Right ventricle myocardium inferior (tissue), 1 donor: ENCODE results near the gene RAD21L1. TPM values are rescaled to one million over a fixed set of nuclear protein-coding genes. Genes with fewer than 3 reads are reported as not detected.

Experiments
- ATAC-seq: fragments of 200-7000 bp; cut with Tn5 transposase; one replicate; pipeline ENCODE4 v1.9.1; 2020; ENCODE audit warnings: mild to moderate bottlenecking, moderate library complexity
- DNase-seq: peaks from one replicate; pipeline ENCODE4 v3.0.0; 2021; ENCODE audit errors: missing footprints
- intact Hi-C: fragments of 100-400 bp; cut with DNase I; formaldehyde crosslinking; loops from one replicate; pipeline ENCODE4 v1.11.0; 2022
- long read RNA-seq: library from polyadenylated mRNA; unstranded; transcript quantifications from one replicate; pipeline ENCODE4 v2.0.0, GENCODE V29; 2021
- total RNA-seq: library from RNA; stranded (reverse); fragmentation: NEBNext Ultra II Directional; extraction: Animal tissue kit (Norgen Biotek cat#: 25700); gene quantifications from one replicate; pipeline ENCODE4 v1.2.1, GENCODE V29; 2021
- donor health status: DM: no; HTN: yes; CAD: no; lungs with severe emphysema.

RAD21L1 gene
- not detected for total RNA-seq
- long read RNA-seq, result 0 reads

- ATAC-seq, result peak; percentile 93
- DNase-seq, result peak; percentile 85
- intact Hi-C loops, result no loop called here
Measured at GRCh38 chr20:1225783-1226654, at the start of gene RAD21L1. TSS of gene RAD21L1 (plus strand) at chr20:1226044. CDS start at chr20:1228454, 2,410 bp downstream.

GRCh38 chr20:1177680-1178079, 48.2 kb upstream of the RAD21L1 start:
- DNase-seq (no peak), ATAC-seq (no peak)
- intact Hi-C loops, result no loop called here

GRCh38 chr20:1178103-1178502, 47.7 kb upstream of the RAD21L1 start:
- DNase-seq, result no peak
- ATAC-seq, result no peak
- intact Hi-C loops, result no loop called here

- ATAC-seq, result no peak
- no peak for DNase-seq
- intact Hi-C loops, result no loop called here
Measured at GRCh38 chr20:1178623-1179022, 47.2 kb upstream of the RAD21L1 start.

GRCh38 chr20:1180949-1181348, 44.9 kb upstream of the RAD21L1 start:
- no peak for DNase-seq
- ATAC-seq, result no peak
- intact Hi-C loops, result no loop called here

GRCh38 chr20:1182106-1182505, 43.7 kb upstream of the RAD21L1 start:
- intact Hi-C loops, result no loop called here
- ATAC-seq (no peak), DNase-seq (no peak)

GRCh38 chr20:1183153-1183552, 42.7 kb upstream of the RAD21L1 start:
- no peak for DNase-seq
- intact Hi-C loops, result no loop called here
- ATAC-seq, result no peak

- no peak for DNase-seq
- ATAC-seq, result no peak
- intact Hi-C loops, result no loop called here
Measured at GRCh38 chr20:1184260-1184637, 41.6 kb upstream of the RAD21L1 start.

GRCh38 chr20:1184638-1185315, 41.1 kb upstream of the RAD21L1 start, which contains the start of gene TMEM74B:
TSS of gene TMEM74B (minus strand) at chr20:1184981. CDS start at chr20:1183801, 1,180 bp downstream.
- ATAC-seq (no peak), DNase-seq (no peak)
- intact Hi-C loops, result no loop called here

GRCh38 chr20:1185316-1185741, 40.5 kb upstream of the RAD21L1 start:
- DNase-seq, result no peak
- peak; percentile 21 for ATAC-seq
- intact Hi-C loops, result no loop called here

- intact Hi-C loops, result no loop called here
- ATAC-seq (no peak), DNase-seq (no peak)
Measured at GRCh38 chr20:1185790-1186334, 40.0 kb upstream of the RAD21L1 start.

GRCh38 chr20:1186367-1186991, 39.4 kb upstream of the RAD21L1 start:
- intact Hi-C loops, result no loop called here
- no peak for DNase-seq
- no peak for ATAC-seq

- DNase-seq (no peak), ATAC-seq (no peak)
- intact Hi-C loops, result no loop called here
Measured at GRCh38 chr20:1187605-1188171, 38.2 kb upstream of the RAD21L1 start.

- ATAC-seq (no peak), DNase-seq (no peak)
- intact Hi-C loops, result no loop called here
Measured at GRCh38 chr20:1188347-1188746, 37.5 kb upstream of the RAD21L1 start.

GRCh38 chr20:1189827-1190226, 36.0 kb upstream of the RAD21L1 start:
- DNase-seq, result no peak
- no peak for ATAC-seq
- intact Hi-C loops, result no loop called here

GRCh38 chr20:1190847-1191246, 35.0 kb upstream of the RAD21L1 start:
- intact Hi-C loops, result no loop called here
- ATAC-seq, result no peak
- DNase-seq, result no peak

- no peak for DNase-seq
- intact Hi-C loops, result no loop called here
Measured at GRCh38 chr20:1191299-1191698, 34.5 kb upstream of the RAD21L1 start.

GRCh38 chr20:1195226-1195625, 30.6 kb upstream of the RAD21L1 start:
- ATAC-seq, result no peak
- intact Hi-C loops, result no loop called here
- DNase-seq, result no peak

More at GRCh38 chr20:1191299-1191698, 34.5 kb upstream of the RAD21L1 start:
- ATAC-seq, result no peak

GRCh38 chr20:1196634-1197033, 29.2 kb upstream of the RAD21L1 start:
- ATAC-seq (no peak), DNase-seq (no peak)
- intact Hi-C loops, result no loop called here
